ENCODE measurements around the gene OXNAD1. TPM values are rescaled to one million over a fixed set of nuclear protein-coding genes. Genes with fewer than 3 reads are reported as not detected.

Gene OXNAD1
- total and polyA plus RNA-seq, 2 of the 13 experiments (the other 11 are each of a cell fraction or from before 2014, with no cell fraction given), result 9.9 to 18.8 TPM

- TF ChIP-seq ZNF816 (CRISPR knock-in tag; IDR thresholded peaks at IDR 0.05; ENCODE audit: borderline replicate concordance), result no peak
- TF ChIP-seq ZNF782 (CRISPR knock-in tag; IDR thresholded peaks at IDR 0.05; ENCODE audit: borderline replicate concordance), result no peak
- TF ChIP-seq ZNF704 (CRISPR knock-in tag; IDR thresholded peaks at IDR 0.05; ENCODE audit: borderline replicate concordance), result no peak
- TF ChIP-seq ZNF251 (CRISPR knock-in tag; IDR thresholded peaks at IDR 0.05), result no peak
- no peak for TF ChIP-seq RFXAP (CRISPR knock-in tag; IDR thresholded peaks at IDR 0.05; ENCODE audit: borderline replicate concordance)
- TF ChIP-seq ZNF543 (CRISPR knock-in tag; IDR thresholded peaks at IDR 0.05), result no peak
- no peak for TF ChIP-seq MED1 (CRISPR knock-in tag; IDR thresholded peaks at IDR 0.05)
- no peak for TF ChIP-seq PRDM10 (CRISPR knock-in tag; IDR thresholded peaks at IDR 0.05; ENCODE audit: low read depth)
- no peak for TF ChIP-seq KAT2B (IDR thresholded peaks at IDR 0.05; ENCODE audit: borderline replicate concordance, low read depth, low read length)
Observed at GRCh38 chr3:16265455-16265786, 409 bp downstream of the OXNAD1 start (continued).

All from HepG2 (cell line).